HG02571 (cell line): ENCODE data around the gene ADAMTS12.
"Not testable (repeated sequence)": the region's sequence is repeated elsewhere in the genome, so short reads cannot be mapped to it uniquely, and the experiment has no call there.

Source experiments
- ATAC-seq: cut with Tn5 transposase; IDR thresholded peaks from one replicate; pipeline ENCODE4 v1.9.1; 2021; ENCODE audit warnings: mild to moderate bottlenecking, moderate library complexity; ENCODE audit not compliant: unreplicated experiment

Gene ADAMTS12

GRCh38 chr5:33537240-33537639 is 354.6 kb downstream of the ADAMTS12 start:
- ATAC-seq = no peak

GRCh38 chr5:33536802-33537201 is 355.0 kb downstream of the ADAMTS12 start:
- no peak for ATAC-seq

DNA sequence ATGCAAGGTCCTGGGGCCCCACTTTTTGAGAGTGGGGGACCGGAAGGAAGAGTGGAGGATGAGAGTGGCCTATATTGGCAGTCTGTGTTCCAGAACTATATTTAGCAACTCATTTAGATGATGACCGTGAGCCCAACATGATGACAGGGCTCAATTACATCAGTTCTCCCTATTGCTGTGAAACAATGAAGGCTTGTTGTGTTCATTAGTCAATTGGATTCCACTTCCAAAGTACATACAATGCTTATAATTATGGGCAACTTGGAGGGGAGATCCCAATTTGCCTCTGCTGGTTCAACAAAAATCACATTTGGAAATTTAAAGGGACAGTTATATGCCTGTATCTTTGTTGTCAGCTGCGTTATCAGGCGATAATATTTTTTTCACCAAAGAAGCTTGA is 360.0 kb downstream of the ADAMTS12 start:
- ATAC-seq = no peak

GRCh38 chr5:33531037-33531298 is 360.8 kb downstream of the ADAMTS12 start:
- no peak for ATAC-seq

DNA sequence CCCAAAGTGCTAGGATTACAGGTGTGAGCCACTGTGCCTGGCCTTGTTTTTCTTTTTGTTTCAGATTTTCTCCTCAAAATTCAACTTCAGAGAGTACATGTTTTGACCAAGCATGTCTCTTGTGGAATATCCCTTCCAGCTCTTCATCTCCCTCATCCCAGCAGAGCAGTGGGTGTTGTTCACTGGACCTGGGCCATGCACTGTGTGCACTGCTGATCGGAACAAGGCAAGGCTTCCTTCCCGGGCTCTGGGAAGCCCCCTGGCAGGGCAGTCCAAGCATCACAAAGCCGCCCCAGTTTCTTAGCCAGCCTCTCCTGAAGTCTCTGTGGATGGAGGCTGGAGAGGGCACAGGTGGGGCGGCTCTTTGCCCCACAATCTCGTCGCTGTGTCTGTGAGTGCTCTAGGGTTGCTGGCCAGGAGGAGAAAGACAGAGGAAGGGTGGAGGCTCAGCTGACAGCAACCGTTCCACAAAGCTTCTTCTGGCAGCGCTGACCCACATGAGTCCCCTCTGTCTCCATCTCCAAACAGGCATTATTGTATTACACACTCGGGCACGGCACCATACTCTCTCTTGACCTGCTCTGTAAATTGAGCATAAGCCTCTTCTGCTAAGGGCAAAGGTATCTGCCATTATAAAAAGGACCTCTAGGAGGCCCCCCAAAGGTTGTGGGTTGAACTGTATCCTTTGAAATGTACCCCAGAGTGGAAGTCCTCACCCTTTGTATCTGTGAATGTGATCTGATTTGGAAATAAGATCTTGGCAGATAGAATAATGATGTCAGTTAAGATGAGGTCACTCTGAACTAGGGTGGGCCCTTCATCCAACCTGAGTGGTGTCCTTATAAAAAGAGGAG is 361.4 kb downstream of the ADAMTS12 start:
- ATAC-seq = no peak

DNA sequence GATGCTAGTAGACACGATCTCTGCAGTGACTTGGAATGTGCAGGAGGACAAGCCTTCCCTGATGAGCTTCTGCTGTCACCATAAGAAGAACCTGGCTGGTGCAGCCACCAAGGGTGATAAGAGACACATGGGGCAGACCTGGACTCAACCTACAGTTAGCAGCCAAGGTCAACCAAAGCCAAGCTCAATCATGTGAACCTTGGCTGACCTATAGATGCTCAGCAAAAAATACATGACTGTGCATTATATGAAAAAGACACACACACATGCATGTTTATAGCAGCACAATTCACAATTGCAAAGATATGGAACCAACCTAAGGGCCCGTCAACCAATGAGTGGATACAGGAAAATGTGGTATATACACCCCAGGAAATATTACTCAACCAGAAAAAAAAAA is 364.1 kb downstream of the ADAMTS12 start:
- no peak for ATAC-seq

- no peak for ATAC-seq
These were observed 365.0 kb downstream of the ADAMTS12 start for GRCh38 chr5:33526755-33527154.

DNA sequence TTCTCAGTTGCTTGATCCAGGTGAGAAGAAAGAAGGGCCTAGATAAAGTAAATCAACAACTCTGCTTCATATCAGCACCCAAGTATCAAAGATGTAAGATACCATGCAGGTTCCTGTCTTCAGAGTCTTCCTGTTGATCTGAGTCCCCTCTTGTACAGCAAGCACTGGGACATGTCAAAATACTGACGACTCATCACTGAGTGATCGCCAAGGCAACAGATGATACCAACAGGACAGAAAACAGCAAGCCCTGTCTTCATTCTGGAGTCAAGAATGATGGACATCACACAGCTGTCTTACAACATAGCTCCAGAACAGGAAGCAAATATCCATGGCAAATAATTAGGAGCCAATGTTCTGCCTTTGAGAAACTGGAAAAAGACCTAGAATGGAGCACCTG is 367.3 kb downstream of the ADAMTS12 start:
- no peak for ATAC-seq

DNA sequence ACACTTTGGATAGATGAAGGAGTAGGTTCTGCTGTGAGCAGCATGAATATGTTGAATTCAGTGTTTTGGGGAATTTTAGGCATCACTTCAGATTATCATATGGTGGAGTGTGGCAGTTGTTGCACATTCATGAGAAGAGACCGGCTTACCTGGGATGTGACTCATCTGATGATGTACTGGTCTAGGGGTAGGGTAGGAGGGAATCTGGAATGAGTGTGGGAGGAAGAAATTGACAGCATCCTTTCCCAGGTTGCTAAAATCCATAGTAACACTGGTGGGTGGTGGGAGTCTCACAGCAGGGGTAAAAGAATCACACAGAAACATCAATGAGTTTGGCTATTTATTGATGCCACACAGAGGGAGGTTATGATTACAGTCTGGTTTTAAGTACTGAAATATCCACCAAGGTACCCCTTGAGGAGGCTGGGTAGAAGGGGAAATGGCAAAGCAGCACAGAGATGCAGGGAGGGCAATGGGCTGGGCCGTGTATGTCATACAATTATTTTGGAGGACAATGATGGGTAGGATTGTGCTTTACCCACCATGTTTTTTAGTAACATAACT is 368.5 kb downstream of the ADAMTS12 start:
- ATAC-seq = no peak

DNA sequence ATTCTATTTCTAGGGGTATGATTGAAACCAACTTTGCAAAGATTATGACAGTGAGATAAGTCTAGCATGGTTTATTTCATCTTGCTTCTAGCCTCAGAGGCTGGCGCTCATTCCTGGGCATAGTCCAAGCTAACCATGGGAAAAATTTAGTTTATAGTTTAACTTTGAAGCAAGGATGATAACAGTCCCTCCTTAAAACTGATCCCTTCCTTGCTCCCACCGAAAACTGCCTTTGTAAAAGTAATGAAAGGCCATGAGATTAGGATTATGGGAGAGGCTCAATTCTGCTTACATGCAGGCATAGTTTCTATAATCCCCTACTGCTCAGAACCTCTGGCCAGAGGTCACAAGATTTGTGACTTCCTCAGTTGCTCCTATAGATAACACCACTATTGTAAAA is 375.4 kb downstream of the ADAMTS12 start:
- no peak for ATAC-seq

DNA sequence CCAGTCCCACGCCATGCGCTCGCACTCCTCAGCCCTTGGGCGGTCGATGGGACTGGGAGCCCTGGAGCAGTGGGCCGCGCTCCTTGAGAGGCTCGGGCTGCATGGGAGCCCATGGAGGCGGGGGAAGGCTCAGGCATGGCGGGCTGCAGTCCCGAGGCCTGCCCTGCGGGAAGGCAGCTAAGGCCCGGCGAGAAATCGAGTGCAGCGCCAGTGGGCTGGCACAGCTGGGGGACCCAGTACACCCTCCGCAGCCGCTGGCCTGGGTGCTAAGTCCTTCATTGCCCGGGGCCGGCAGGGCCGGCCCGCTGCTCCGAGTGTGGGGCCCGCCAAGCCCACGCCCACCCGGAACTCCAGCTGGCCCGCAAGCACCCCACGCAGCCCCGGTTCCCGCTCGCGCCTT is 376.4 kb downstream of the ADAMTS12 start:
- ATAC-seq = not testable (repeated sequence)

- ATAC-seq = no peak
These were observed 378.2 kb downstream of the ADAMTS12 start for GRCh38 chr5:33513462-33514185.

DNA sequence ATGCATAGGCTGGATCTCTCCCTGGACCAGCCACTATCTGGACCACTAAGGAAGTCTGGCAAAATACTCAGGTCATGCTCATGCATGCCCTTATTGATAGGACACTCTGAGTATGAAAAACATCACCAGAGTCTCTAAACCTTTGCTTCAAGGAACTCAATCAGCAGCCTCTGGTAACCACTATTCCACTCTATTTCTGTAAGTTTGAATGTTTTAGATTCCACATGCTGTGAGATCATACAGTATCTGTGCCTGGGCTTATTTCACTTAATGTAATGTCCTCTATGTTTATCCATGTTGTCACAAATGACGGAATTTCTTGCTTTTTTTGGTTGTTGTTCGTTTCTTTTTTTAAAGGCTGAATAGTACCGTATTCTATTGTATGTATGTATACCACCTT is 382.8 kb downstream of the ADAMTS12 start:
- no peak for ATAC-seq

DNA sequence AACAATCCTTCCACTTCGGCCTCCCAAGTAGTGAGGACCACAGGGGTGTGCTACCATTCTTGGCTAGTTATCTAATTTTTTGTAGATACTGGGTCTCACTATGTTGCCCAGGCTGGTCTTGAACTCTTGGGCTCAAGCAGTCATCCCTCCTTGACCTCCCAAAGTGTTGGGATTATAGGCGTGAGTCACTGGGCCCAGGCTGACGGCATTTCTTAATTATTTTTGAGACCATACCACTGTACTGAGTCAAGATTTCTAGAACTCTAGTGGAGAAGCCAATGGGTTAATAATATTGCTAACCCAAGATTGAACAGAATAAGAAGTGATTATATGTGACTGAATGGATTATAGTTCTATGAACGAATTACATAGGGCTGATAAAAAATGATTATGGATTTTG is 384.4 kb downstream of the ADAMTS12 start:
- no peak for ATAC-seq

DNA sequence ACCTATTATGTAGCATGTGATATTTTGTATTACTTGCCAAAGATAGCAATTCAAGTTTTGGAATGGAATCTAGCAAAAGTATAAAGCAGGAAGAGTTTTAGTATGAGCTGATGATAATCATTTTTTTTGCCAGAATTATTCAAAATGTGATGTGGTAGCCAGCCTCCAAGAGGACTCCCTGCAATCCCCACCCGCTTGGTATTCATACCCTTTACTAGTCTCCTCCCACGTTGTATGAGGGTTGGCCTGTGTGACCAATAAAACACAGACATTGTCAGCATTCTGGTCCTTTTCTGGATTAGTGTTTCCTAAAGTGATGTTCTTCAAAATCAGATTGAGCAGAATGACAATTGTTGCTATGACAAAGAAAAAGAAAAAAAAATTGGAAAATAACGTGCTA is 387.2 kb downstream of the ADAMTS12 start:
- ATAC-seq = no peak

DNA sequence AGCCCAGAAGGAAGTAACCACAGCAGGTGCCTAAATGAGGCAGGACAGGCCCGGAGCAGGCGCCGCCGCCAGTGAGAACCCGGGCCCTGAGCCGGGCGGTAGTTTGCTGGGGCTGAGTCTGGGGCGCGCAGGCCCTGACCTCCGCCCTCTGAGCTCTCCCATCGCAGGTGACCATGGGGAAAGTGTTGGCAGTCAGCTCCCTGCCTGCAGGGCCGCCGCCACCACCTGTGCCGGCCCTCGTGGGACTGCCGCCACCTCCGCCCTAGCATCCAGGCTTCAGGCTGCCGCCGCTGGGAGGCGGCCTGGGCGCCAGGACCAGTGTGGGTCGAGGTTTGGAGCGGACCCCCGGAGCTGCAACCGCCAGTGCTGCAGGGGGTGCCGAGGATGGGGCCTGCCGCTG is 389.9 kb downstream of the ADAMTS12 start:
- no peak for ATAC-seq

DNA sequence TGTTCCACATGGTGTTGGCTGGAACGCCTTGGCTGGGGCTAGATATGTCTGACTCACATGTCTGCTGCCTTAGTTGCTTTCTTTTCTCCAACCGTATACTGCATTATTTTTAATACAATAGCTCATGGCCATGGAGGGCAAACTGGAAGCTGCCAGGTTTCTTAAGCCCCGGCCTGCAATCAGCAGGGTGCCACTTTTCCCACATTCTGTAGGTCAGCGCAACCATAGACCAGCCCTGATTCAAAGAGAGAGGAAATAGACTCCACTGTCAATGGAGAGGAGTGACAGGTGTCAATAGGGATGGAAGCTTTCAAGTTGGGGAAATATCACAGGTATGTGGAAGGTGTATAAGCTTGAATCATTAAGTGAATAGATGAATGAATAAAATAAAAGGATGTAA is 390.5 kb downstream of the ADAMTS12 start:
- no peak for ATAC-seq

DNA sequence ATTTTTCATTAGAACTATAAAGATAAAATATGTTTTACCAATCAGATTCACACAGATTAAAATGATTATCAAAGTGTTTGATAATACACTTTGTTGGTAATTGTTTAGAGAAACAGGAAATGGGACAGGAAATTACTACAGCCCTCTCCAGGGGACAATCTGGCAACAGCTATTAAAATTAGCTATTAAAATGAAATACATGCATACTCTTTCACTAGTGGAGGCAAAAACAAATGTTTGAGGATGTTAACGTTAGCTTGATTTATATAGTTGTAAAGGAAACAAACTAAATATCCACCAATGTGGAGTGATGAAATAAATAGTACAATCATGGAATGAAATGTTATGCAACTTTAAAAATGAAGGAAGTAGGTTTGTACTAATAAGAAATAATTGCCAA is 397.3 kb downstream of the ADAMTS12 start:
- no peak for ATAC-seq

GRCh38 chr5:33491941-33492340 is 399.8 kb downstream of the ADAMTS12 start:
- no peak for ATAC-seq

DNA sequence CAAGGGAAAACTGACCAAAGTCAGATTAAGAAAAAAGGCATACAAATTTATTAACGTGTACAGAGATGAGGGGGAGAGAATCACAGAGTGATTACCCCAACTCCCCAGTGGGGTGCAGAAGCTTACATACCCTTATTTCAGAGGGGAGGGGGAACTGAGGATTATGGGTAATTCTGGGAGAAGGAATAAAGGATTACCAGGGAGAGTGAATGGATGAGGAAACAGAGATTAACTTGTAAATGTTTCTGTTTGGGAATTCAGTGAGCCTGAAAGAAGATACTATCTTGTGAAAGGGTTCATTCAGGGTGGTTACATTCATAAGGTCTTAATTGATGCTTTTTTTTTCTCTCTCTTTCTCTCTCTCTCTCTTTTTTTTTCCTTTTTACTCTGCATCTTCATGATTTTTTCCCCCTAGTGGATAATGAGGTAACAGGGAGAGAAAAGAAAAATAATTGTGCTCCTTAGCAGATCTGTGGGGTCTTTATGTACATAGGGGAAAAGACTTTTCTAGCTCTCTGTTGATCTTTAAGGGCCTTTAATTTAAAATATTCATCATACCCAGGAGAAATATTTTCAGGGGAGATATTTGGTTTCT is 401.6 kb downstream of the ADAMTS12 start:
- ATAC-seq = no peak

DNA sequence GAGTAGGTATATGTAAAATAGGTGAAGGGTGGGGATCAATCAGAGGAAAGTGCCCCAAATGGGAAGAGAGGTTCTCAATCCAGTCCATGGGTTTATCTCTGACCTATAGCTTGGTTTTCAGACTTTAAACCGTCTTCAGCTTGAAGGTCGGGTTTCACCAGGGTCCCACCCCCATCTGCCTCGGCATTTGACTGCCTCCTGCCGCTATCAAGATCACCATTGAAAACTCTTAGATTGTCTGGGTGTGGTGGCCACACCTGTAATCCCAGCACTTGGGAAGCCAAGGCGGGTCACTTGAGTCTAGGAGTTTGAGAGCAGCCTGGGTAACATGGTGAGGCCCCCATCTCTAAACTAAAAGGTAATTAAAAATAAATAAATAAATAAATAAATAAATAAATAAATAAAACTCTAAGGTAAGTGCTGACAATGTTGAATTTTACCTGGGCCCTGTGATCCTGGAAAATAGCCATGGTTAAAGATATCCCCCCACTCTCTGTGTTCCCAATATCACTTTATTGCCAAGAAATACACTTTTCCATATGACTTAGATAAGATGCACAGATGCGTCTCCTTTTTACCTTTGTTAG is 402.2 kb downstream of the ADAMTS12 start:
- ATAC-seq = no peak
